ENCODE measurements around the gene GRIFIN. TPM values are rescaled to one million over a fixed set of nuclear protein-coding genes. Genes with fewer than 3 reads are reported as not detected.

Gene GRIFIN
- polyA plus RNA-seq, 1 donor (not counting 4 experiments of a cell fraction or from before 2014, with no cell fraction given) = not detected

GRCh38 chr7:2521341-2521745 lies 45.1 kb upstream of the GRIFIN start:
- no peak for DNase-seq (ENCODE audit: low read depth, low spot score)
- peaks cover 3% of the 10 kb centered on the region for H3K9me1 ChIP-seq (ENCODE audit: control insufficient read depth, extremely low read depth, insufficient read depth, low read length)
- peaks cover 3 to 4% of the 10 kb centered on the region in 2 experiments for H3K36me3 ChIP-seq (ENCODE audit: control insufficient read depth in 2 of 2, extremely low read depth in 1 of 2, insufficient read depth in 2 of 2, low read length in 2 of 2)
- H3K4me3 ChIP-seq (ENCODE audit: control insufficient read depth in 2 of 3, extremely low read depth in 1 of 3, insufficient read depth in 2 of 3, low read depth in 1 of 3, low read length in 3 of 3) = peak overlapping the region; percentile 56 to 74 (median 63)
- H3K27me3 ChIP-seq (ENCODE audit: control insufficient read depth, extremely low read depth, insufficient read depth, low read length) = no peaks in the 10 kb centered on the region
- FAIRE-seq = no peak
- H3K79me2 ChIP-seq (ENCODE audit: control insufficient read depth, insufficient read depth, low read length) = peaks cover 20% of the 10 kb centered on the region
- peaks cover 56% of the 10 kb centered on the region for H3K4me1 ChIP-seq (ENCODE audit: control insufficient read depth, extremely low read depth, insufficient read depth, low read length)
- no peaks in the 10 kb centered on the region for H3K9me3 ChIP-seq (ENCODE audit: control insufficient read depth, low read depth, low read length)
- TF ChIP-seq CTCF (optimal IDR thresholded peaks at IDR 0.05 in 1 of 3, IDR thresholded peaks at IDR 0.05 in 1 of 3, conservative IDR thresholded peaks at IDR 0.05 in 1 of 3; ENCODE audit: extremely low read depth in 1 of 3, insufficient read depth in 2 of 3, low read length in 3 of 3) (no peak), EZH2 (IDR thresholded peaks at IDR 0.05; ENCODE audit: low read length) (no peak)
- no peak overlapping the region for H2AFZ ChIP-seq (ENCODE audit: control insufficient read depth, low read length)
- peak overlapping the region; percentile 79 for H3K9ac ChIP-seq (ENCODE audit: control insufficient read depth, extremely low read depth, insufficient read depth, low read length)
- peak overlapping the region; percentile 96 for H3K4me2 ChIP-seq (ENCODE audit: control insufficient read depth, extremely low read depth, insufficient read depth, low read depth, low read length)
- H4K20me1 ChIP-seq (ENCODE audit: control insufficient read depth, extremely low read depth, insufficient read depth, low read length) = peaks cover 3% of the 10 kb centered on the region
- dilution Hi-C loops (cut with MboI; ENCODE audit: extremely low pct_ligation_motif_present, low sequenced_read_pairs) = no loop called here
- H3K27ac ChIP-seq (ENCODE audit: control insufficient read depth, insufficient read depth, low read length) = peak overlapping the region; percentile 95

- Histone ChIP-seq H3K4me2 (ENCODE audit: control insufficient read depth, extremely low read depth, insufficient read depth, low read depth, low read length) (peak overlapping the region; percentile 96), H3K9me1 (ENCODE audit: control insufficient read depth, extremely low read depth, insufficient read depth, low read length) (peaks cover 3% of the 10 kb centered on the region), H3K36me3 (ENCODE audit: control insufficient read depth in 2 of 2, extremely low read depth in 1 of 2, insufficient read depth in 2 of 2, low read length in 2 of 2) (peaks cover under 1 to 3% of the 10 kb centered on the region in 2 experiments), H3K27ac (ENCODE audit: control insufficient read depth, insufficient read depth, low read length) (peak overlapping the region; percentile 95), H2AFZ (ENCODE audit: control insufficient read depth, low read length) (no peak overlapping the region), H3K9me3 (ENCODE audit: control insufficient read depth, low read depth, low read length) (no peaks in the 10 kb centered on the region), H3K4me1 (ENCODE audit: control insufficient read depth, extremely low read depth, insufficient read depth, low read length) (peaks cover 56% of the 10 kb centered on the region), H4K20me1 (ENCODE audit: control insufficient read depth, extremely low read depth, insufficient read depth, low read length) (peaks cover 3% of the 10 kb centered on the region), H3K4me3 (ENCODE audit: control insufficient read depth in 2 of 3, extremely low read depth in 1 of 3, insufficient read depth in 2 of 3, low read depth in 1 of 3, low read length in 3 of 3) (peak overlapping the region; percentile 56 to 74 (median 63)), H3K27me3 (ENCODE audit: control insufficient read depth, extremely low read depth, insufficient read depth, low read length) (peaks cover under 1% of the 10 kb centered on the region), H3K79me2 (ENCODE audit: control insufficient read depth, insufficient read depth, low read length) (peaks cover 20% of the 10 kb centered on the region), H3K9ac (ENCODE audit: control insufficient read depth, extremely low read depth, insufficient read depth, low read length) (peak overlapping the region; percentile 79)
- peak; percentile 78 for FAIRE-seq
- dilution Hi-C loops (cut with MboI; ENCODE audit: extremely low pct_ligation_motif_present, low sequenced_read_pairs) = no loop called here
- no peak for DNase-seq (ENCODE audit: low read depth, low spot score)
- TF ChIP-seq CTCF (optimal IDR thresholded peaks at IDR 0.05 in 1 of 3, IDR thresholded peaks at IDR 0.05 in 1 of 3, conservative IDR thresholded peaks at IDR 0.05 in 1 of 3; ENCODE audit: extremely low read depth in 1 of 3, insufficient read depth in 2 of 3, low read length in 3 of 3) = no peak
- no peak for TF ChIP-seq EZH2 (IDR thresholded peaks at IDR 0.05; ENCODE audit: low read length)
Observed at GRCh38 chr7:2520761-2521290, 44.6 kb upstream of the GRIFIN start.
